Neural cell (in vitro differentiated cells): Measurements from ENCODE around the gene COTL1. TPM values are rescaled to one million over a fixed set of nuclear protein-coding genes. Genes with fewer than 3 reads are reported as not detected.

ENCODE experiments used
- H2AFZ ChIP-seq: fragments of 200-600, 300-800 bp; sonication (generic), shearing (Covaris generic); 2 replicates; pipeline ENCODE4 v1.6.0; 2014; ENCODE audit warnings: low read depth, mild to moderate bottlenecking, antibody characterized with exemption, low read length, moderate library complexity
- H3F3A ChIP-seq: fragments of 200-600 bp; shearing (Covaris generic); 2 replicates; pipeline ENCODE4 v1.6.1; 2016; ENCODE audit warnings: mild to moderate bottlenecking, moderate library complexity, mixed read lengths, antibody characterized with exemption, low read length; ENCODE audit not compliant: insufficient read depth, poor library complexity, severe bottlenecking
- H3K27ac ChIP-seq: fragments of 200-600, 300-800 bp; sonication (generic), shearing (Covaris generic); 2 replicates; pipeline ENCODE4 v1.5.1; 2014; ENCODE audit warnings: mild to moderate bottlenecking, low read length, moderate library complexity
- H3K27me3 ChIP-seq: fragments of 300-800, 200-600 bp; sonication (generic), shearing (Covaris generic); 2 replicates; pipeline ENCODE4 v1.6.0; 2014; ENCODE audit warnings: mild to moderate bottlenecking, low read depth, low read length, moderate library complexity; ENCODE audit not compliant: insufficient read depth
- H3K36me3 ChIP-seq: fragments of 300-800, 200-600 bp; sonication (generic), shearing (Covaris generic); 2 replicates; pipeline ENCODE4 v1.5.1; 2014; ENCODE audit warnings: mild to moderate bottlenecking, antibody characterized with exemption, low read length, moderate library complexity; ENCODE audit not compliant: insufficient read depth
- H3K4me2 ChIP-seq: fragments of 300-800, 200-600 bp; sonication (generic), shearing (Covaris generic); 2 replicates; pipeline ENCODE4 v1.6.0; 2014; ENCODE audit warnings: mild to moderate bottlenecking, low read length
- H3K4me3 ChIP-seq: fragments of 300-800, 200-600 bp; sonication (generic), shearing (Covaris generic); 2 replicates; pipeline ENCODE4 v1.5.1; 2014; ENCODE audit warnings: mild to moderate bottlenecking, low read length, moderate library complexity
- H3K79me2 ChIP-seq: fragments of 200-600 bp; shearing (Covaris generic); replicated peaks from 2 replicates; pipeline ENCODE4 v1.6.0; 2014; ENCODE audit warnings: mild to moderate bottlenecking, low read length, moderate library complexity; ENCODE audit not compliant: insufficient read depth
- H3K9ac ChIP-seq: fragments of 300-800, 200-600 bp; sonication (generic), shearing (Covaris generic); 2 replicates; pipeline ENCODE4 v1.6.1; 2016; ENCODE audit warnings: mild to moderate bottlenecking, low read length, mixed read lengths
- H3K9me2 ChIP-seq: fragments of 200-600 bp; shearing (Covaris generic); 2 replicates; pipeline ENCODE4 v1.6.1; 2016; ENCODE audit warnings: mild to moderate bottlenecking, low read length, mixed read lengths; ENCODE audit not compliant: insufficient read depth
- H3K9me3 ChIP-seq: fragments of 200-600, 300-800 bp; sonication (generic), shearing (Covaris generic); 2 replicates; pipeline ENCODE4 v1.6.1; 2016; ENCODE audit warnings: mild to moderate bottlenecking, mixed run types, low read length, moderate library complexity, mixed read lengths
- H4K20me1 ChIP-seq: fragments of 200-600 bp; shearing (Covaris generic); 2 replicates; pipeline ENCODE4 v1.6.1; 2016; ENCODE audit warnings: mild to moderate bottlenecking, mixed run types; ENCODE audit not compliant: insufficient read depth
- EP300 ChIP-seq: fragments of 450-650 bp; conservative IDR thresholded peaks from 2 replicates; pipeline ENCODE4 v1.6.1; 2014; ENCODE audit warnings: antibody characterized with exemption, mild to moderate bottlenecking, moderate library complexity; ENCODE audit not compliant: poor library complexity, severe bottlenecking
- EZH2 ChIP-seq: fragments of 200-600, 300-800 bp; shearing (Covaris generic), sonication (generic); IDR thresholded peaks from 2 replicates; pipeline ENCODE4 v1.6.1; 2014; ENCODE audit warnings: antibody characterized with exemption, low read length, borderline replicate concordance, mild to moderate bottlenecking; ENCODE audit not compliant: insufficient read depth, poor library complexity, severe bottlenecking
- MXI1 ChIP-seq: fragments of 450-650 bp; conservative IDR thresholded peaks from 2 replicates; pipeline ENCODE4 v1.6.1; 2014; ENCODE audit warnings: antibody characterized with exemption, mild to moderate bottlenecking; ENCODE audit not compliant: poor library complexity, severe bottlenecking
- POLR2AphosphoS5 ChIP-seq: IDR thresholded peaks from 2 replicates; pipeline ENCODE4 v1.6.1; 2012
- RAD21 ChIP-seq: fragments of 450-650 bp; conservative IDR thresholded peaks from 2 replicates; pipeline ENCODE4 v1.6.1; 2014; ENCODE audit warnings: antibody characterized with exemption, mild to moderate bottlenecking, moderate library complexity
- REST ChIP-seq: IDR thresholded peaks from 2 replicates; pipeline ENCODE4 v1.6.1; 2012; ENCODE audit warnings: borderline replicate concordance
- SMC3 ChIP-seq: fragments of 450-650 bp; conservative IDR thresholded peaks from 2 replicates; pipeline ENCODE4 v1.6.1; 2014; ENCODE audit warnings: antibody characterized with exemption, mild to moderate bottlenecking, moderate library complexity; ENCODE audit not compliant: poor library complexity
- TAF1 ChIP-seq: IDR thresholded peaks from 2 replicates; pipeline ENCODE4 v1.6.1; 2012; ENCODE audit warnings: low read depth
- polyA plus RNA-seq: library from polyadenylated mRNA; depleted of rRNA; stranded (reverse); fragments of >200 nt; gene quantifications from 2 replicates; pipeline ENCODE4 v1.2.3, GENCODE V29; 2014
- TF ChIP-seq, protein P1 (sequence below): fragments of 450-650 bp; IDR thresholded peaks from 2 replicates; pipeline ENCODE4 v1.5.1; 2014; ENCODE audit warnings: antibody characterized with exemption, mild to moderate bottlenecking, moderate library complexity; ENCODE audit not compliant: poor library complexity, severe bottlenecking

The COTL1 gene
- polyA plus RNA-seq, 1 donor from 2014 or later = 86.6 TPM

- H3K27ac ChIP-seq = no peak overlapping the region
- no peak overlapping the region for H2AFZ ChIP-seq
- H3K9me2 ChIP-seq = no peaks in the 10 kb centered on the region
- no peaks in the 10 kb centered on the region for H3K36me3 ChIP-seq
- no peak overlapping the region for H3K9ac ChIP-seq
- TF ChIP-seq, protein P1, sequence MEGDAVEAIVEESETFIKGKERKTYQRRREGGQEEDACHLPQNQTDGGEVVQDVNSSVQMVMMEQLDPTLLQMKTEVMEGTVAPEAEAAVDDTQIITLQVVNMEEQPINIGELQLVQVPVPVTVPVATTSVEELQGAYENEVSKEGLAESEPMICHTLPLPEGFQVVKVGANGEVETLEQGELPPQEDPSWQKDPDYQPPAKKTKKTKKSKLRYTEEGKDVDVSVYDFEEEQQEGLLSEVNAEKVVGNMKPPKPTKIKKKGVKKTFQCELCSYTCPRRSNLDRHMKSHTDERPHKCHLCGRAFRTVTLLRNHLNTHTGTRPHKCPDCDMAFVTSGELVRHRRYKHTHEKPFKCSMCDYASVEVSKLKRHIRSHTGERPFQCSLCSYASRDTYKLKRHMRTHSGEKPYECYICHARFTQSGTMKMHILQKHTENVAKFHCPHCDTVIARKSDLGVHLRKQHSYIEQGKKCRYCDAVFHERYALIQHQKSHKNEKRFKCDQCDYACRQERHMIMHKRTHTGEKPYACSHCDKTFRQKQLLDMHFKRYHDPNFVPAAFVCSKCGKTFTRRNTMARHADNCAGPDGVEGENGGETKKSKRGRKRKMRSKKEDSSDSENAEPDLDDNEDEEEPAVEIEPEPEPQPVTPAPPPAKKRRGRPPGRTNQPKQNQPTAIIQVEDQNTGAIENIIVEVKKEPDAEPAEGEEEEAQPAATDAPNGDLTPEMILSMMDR = no peak
- TF ChIP-seq MXI1 (no peak), POLR2AphosphoS5 (no peak), RAD21 (no peak), EP300 (no peak), REST (no peak), EZH2 (no peak), TAF1 (no peak)
- H3K9me3 ChIP-seq = no peaks in the 10 kb centered on the region
- H3F3A ChIP-seq = no peaks in the 10 kb centered on the region
- H3K4me2 ChIP-seq = no peak overlapping the region
- H3K27me3 ChIP-seq = no peaks in the 10 kb centered on the region
- H3K4me3 ChIP-seq = no peak overlapping the region
- no peaks in the 10 kb centered on the region for H4K20me1 ChIP-seq
- no peaks in the 10 kb centered on the region for H3K79me2 ChIP-seq
These were observed 60.4 kb downstream of the COTL1 start for GRCh38 chr16:84557504-84557903.

GRCh38 chr16:84557059-84557458 is 60.8 kb downstream of the COTL1 start:
- Histone ChIP-seq H3K9me3 (no peaks in the 10 kb centered on the region), H3K9ac (no peak overlapping the region), H4K20me1 (no peaks in the 10 kb centered on the region), H3F3A (no peaks in the 10 kb centered on the region), H3K4me3 (no peak overlapping the region), H3K4me2 (no peak overlapping the region), H2AFZ (no peak overlapping the region), H3K27me3 (no peaks in the 10 kb centered on the region), H3K36me3 (no peaks in the 10 kb centered on the region), H3K27ac (no peak overlapping the region), H3K9me2 (no peaks in the 10 kb centered on the region), H3K79me2 (no peaks in the 10 kb centered on the region)
- no peak for TF ChIP-seq RAD21
- TF ChIP-seq EP300 = no peak
- TF ChIP-seq SMC3 = no peak
- no peak for TF ChIP-seq MXI1
